GM12874 (cell line): ENCODE results near the gene ZMYND10.

ENCODE experiments used
- CTCF ChIP-seq: IDR thresholded peaks from 2 replicates; pipeline ENCODE4 v1.5.1; 2011; ENCODE audit warnings: low read depth, mild to moderate bottlenecking, control low read depth, low read length, moderate library complexity; ENCODE audit not compliant: insufficient read depth

The ZMYND10 gene

GRCh38 chr3:50345586-50346234, at the start of gene ZMYND10:
Gene ZMYND10 (minus strand): TSS chr3:50345732. CDS start chr3:50345579, 153 bp downstream.
- TF ChIP-seq CTCF, result no peak

DNA sequence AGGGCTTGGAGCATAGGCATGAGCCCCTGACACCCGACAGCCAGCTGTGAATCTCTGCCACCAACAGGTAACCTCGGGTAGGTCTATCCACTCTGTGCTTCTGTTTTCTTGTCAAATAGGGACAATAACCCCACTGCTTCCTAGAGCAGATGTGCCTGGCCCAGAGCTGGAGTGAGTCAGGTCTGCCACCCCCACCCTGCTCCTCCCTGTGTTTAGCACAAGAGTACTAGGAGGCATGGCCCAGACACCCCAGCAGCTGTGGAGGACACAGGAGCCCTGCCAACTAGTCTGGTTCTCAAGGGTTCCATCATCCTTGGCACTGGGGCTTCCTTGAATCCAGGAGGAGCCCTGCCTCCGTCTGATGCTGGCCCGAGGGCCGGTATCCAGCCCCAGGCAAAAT, 47.5 kb upstream of the ZMYND10 start:
- TF ChIP-seq CTCF, result no peak

GRCh38 chr3:50392101-50392715, 46.7 kb upstream of the ZMYND10 start:
- TF ChIP-seq CTCF, result no peak

DNA sequence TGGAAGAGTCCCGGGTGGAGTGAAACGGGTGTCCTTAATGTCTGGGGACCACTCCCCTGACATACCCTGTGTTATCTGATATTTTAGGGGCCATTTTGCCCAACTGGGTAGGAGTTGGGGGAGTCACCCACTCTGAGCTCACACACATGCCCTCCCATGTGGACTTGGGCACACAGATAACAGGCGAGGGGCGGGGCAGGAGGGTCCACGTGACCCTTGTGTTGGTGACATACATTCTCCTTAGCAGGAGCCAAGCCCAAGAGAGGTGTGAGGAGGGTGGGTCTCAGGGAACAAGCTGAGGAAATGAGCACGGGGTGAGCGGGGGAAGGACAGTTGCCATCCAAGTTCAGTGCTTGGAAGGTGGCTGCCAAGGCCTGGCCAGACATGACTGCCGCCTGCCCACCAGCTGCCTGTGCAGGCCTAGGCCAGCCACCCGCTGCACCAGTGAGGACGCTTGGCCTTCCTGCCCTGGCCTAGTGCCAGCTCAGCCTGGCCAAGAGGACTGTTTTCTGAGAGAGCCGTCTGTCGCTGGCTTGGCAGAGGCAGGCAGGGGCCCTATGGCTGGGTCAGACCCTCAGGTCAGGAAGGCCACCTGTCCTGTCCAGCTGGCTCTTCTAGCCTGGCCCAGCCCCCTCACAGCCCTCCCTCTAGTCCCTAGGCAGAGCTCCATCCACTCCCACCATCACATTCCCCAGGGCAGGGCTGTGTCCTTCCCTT, 45.1 kb upstream of the ZMYND10 start:
- no peak for TF ChIP-seq CTCF

DNA sequence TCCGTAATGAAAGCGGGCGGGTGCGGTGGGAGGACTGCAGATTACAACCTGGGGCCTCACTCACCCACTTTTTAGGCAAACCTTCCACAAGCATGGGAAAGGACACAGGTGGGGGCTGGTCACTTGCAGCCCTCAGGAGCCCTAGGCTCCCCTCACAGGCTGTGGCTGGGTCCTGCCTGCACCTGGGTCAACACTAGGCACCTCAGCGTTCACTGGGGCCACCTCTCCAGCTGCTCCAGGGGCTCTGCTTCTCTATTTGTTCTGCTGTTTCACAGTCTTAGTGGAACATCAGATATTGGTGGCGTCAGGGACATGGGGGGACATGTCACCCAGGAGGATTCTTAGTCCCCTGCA, 43.9 kb upstream of the ZMYND10 start:
- TF ChIP-seq CTCF, result no peak

DNA sequence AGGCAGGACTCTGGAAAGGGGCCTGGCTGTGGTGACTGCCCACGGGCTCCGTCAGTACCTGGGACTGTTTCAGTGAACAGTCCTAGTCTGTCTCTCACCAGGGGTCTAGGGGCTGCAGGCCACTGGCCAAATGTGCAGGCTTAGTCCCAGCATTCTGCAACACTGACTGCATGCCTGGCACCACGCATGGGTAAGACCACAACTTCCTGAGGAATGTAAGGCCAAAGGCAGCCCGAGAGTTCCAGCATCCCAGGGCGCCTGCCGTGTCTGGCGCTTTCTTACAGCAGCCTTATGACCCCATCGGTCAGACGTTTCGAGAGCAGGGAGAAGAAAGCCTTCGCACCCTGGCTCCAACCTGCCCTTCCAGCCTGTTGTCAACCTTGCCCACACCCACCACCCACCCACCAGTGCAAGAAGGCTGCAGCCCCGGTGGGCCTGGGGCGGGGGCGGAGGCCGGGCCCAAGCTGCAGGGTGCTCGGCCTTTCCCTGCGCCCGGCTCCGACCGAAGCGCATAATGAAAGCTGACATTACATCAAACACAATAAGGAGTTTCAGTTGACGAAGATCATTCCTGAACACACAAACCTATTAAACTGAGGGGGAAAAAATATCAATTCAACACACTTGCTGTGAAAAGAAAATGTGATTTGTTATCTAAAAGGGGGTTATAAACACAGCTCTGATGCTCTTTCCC, 43.3 kb upstream of the ZMYND10 start:
- no peak for TF ChIP-seq CTCF
